Measurements from ENCODE around the gene PEMT. TPM values are rescaled to one million over a fixed set of nuclear protein-coding genes. Genes with fewer than 3 reads are reported as not detected.

PEMT gene
- total and polyA plus RNA-seq, 2 of the 8 experiments (the other 6 are each of a cell fraction or from before 2014, with no cell fraction given): 42.0 to 118 TPM

GRCh38 chr17:17575360-17576251, 15.9 kb downstream of the PEMT start (continued):
- TF ChIP-seq SUZ12 (IDR thresholded peaks at IDR 0.05; ENCODE audit: low read length): no peak
- TF ChIP-seq ATF3 (IDR thresholded peaks at IDR 0.05; ENCODE audit: insufficient read depth, low read depth, low read length): no peak
- TF ChIP-seq HDAC2 (IDR thresholded peaks at IDR 0.05; ENCODE audit: borderline replicate concordance in 1 of 2, low read depth in 2 of 2, low read length in 2 of 2): no peak
- no peak for TF ChIP-seq CTCF (IDR thresholded peaks at IDR 0.05; ENCODE audit: control extremely low read depth in 1 of 3, insufficient read depth in 1 of 3, low read depth in 1 of 3, low read length in 3 of 3)
- no peak for TF ChIP-seq RBBP5 (IDR thresholded peaks at IDR 0.05; ENCODE audit: borderline replicate concordance, low read depth, low read length)
- TF ChIP-seq CREB1 (IDR thresholded peaks at IDR 0.05): no peak
- TF ChIP-seq NRF1 (IDR thresholded peaks at IDR 0.05; ENCODE audit: low read depth, low read length): no peak
- TF ChIP-seq ZNF274 (IDR thresholded peaks at IDR 0.05; ENCODE audit: borderline replicate concordance, extremely low read depth, low read length): no peak
- TF ChIP-seq POLR2A (IDR thresholded peaks at IDR 0.05; ENCODE audit: control extremely low read depth in 1 of 2, low read depth in 2 of 2, low read length in 2 of 2): no peak
- TF ChIP-seq BCL11A (IDR thresholded peaks at IDR 0.05; ENCODE audit: low read depth in 2 of 2, low read length in 2 of 2): no peak
- TF ChIP-seq CBX5 (IDR thresholded peaks at IDR 0.05; ENCODE audit: low read depth, low read length): no peak

Data from H1 (cell line).